ENCODE measurements around the gene DAND5. TPM values are rescaled to one million over a fixed set of nuclear protein-coding genes. Genes with fewer than 3 reads are reported as not detected.

The DAND5 gene
- total RNA-seq, 1 donor from 2014 or later: not detected

DNA sequence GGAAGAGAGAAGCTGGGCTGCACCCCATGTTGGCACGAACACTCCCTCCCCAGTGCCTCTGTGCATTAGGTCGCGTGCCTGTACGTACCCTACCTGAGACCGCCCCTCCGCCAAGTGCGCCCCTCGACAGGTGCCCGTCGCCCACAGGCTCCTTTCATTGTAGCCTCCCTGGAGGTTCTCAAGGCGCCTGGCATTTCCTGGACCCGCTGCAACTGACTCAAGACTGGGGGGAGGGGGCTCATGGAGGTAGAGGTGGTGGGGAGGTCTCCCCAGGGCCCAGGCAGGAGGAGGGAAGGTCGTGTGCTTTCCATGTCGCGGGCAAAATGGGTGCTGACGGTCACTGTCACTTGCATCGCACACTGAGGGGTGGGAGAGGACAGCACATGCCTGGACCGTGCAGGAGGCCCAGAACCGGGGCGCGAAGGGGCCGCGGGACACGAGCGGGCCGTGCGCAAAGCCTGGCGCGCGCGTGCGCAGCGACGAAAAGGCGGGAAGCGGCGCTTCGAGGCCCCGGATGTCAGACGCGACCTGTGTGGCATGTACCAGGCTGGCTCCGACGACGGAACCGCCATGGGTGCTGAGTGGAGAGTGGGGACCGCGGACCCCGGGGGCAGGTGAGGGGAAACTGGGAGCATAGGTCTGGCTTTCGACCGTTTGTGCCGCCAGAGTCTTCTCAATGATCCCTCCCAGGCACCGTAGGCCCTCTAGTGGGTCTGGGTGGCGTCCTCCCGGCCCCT, 42.4 kb downstream of the DAND5 start:
- Histone ChIP-seq H3K4me3 (ENCODE audit: low read depth, low read length) (no peak overlapping the region), H3K27me3 (ENCODE audit: control insufficient read depth, insufficient read depth, low read length) (peaks cover 2% of the 10 kb centered on the region), H3K36me3 (ENCODE audit: control insufficient read depth, insufficient read depth, low read length) (no peaks in the 10 kb centered on the region)
- TF ChIP-seq, protein P1, sequence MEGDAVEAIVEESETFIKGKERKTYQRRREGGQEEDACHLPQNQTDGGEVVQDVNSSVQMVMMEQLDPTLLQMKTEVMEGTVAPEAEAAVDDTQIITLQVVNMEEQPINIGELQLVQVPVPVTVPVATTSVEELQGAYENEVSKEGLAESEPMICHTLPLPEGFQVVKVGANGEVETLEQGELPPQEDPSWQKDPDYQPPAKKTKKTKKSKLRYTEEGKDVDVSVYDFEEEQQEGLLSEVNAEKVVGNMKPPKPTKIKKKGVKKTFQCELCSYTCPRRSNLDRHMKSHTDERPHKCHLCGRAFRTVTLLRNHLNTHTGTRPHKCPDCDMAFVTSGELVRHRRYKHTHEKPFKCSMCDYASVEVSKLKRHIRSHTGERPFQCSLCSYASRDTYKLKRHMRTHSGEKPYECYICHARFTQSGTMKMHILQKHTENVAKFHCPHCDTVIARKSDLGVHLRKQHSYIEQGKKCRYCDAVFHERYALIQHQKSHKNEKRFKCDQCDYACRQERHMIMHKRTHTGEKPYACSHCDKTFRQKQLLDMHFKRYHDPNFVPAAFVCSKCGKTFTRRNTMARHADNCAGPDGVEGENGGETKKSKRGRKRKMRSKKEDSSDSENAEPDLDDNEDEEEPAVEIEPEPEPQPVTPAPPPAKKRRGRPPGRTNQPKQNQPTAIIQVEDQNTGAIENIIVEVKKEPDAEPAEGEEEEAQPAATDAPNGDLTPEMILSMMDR (IDR thresholded peaks at IDR 0.05; ENCODE audit: insufficient read depth, low read length, severe bottlenecking): no peak
- no peak for FAIRE-seq
- DNase-seq (ENCODE audit: low read depth): no peak

DNA sequence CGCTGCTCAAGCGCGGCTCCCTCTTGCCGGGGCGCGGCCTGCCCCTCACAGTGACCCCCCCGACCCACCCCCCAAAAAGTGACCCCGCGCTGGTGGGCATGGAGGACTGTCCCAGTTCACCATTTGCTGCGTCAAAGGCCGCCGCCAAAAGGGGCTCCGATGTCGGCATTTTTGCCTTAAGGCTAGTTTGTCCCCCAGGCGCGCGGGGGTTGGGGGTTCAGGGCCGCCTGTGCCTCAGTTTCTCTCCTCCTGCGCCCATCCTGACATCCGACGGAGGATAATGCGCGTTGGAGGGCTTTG, 43.0 kb downstream of the DAND5 start:
- H3K36me3 ChIP-seq (ENCODE audit: control insufficient read depth, insufficient read depth, low read length): no peaks in the 10 kb centered on the region
- H3K4me3 ChIP-seq (ENCODE audit: low read depth, low read length): no peak overlapping the region
- DNase-seq (ENCODE audit: low read depth): no peak
- FAIRE-seq: no peak
- TF ChIP-seq, protein P1 (IDR thresholded peaks at IDR 0.05; ENCODE audit: insufficient read depth, low read length, severe bottlenecking): no peak
- H3K27me3 ChIP-seq (ENCODE audit: control insufficient read depth, insufficient read depth, low read length): peaks cover 2% of the 10 kb centered on the region

DNA sequence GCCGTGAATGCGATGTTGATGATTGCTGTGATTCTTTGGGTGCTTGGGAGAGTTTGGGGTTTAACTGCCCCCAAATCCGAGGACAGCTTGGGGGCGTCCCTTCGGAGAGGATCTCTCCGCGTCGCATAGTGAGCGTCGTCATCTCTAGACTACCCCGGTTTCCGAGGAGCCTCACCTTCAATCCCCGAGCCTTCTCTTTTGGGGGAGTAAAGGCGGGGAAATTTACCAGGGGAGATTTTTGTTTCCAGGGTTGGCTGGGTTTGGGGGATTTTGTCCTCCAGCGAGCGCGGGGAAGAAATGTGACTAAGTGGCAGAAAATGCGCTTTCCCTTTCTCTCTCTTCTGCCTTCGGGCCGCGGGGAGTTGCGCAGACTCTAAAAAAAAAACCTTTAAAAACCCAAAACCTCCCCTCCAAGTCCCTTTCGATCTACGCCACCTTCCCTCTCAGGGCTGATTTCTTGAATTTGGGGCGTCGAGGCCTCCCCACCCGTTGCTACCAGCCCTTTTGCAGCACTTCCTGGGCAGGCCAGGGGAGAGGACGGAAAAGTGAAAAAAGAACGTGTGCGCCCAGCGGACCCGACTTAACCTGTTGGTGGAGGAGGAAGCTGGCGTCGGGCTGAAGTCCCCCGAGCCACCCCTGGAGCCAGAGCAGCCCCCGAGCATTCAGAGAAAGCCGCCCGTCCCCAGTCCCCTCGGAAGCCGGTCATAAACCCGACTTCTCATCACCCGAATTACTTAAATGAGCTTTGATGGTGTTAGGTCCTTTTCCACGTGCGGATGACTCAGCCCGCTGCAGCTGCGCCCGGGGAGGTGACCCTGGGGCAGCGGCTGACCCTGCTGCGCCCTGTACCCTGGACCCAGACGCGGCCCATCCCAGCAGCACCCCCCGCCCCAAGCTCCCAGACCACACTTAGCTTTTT, 43.6 kb downstream of the DAND5 start:
- DNase-seq (ENCODE audit: low read depth) (no peak), FAIRE-seq (no peak)
- Histone ChIP-seq H3K27me3 (ENCODE audit: control insufficient read depth, insufficient read depth, low read length) (peaks cover 2% of the 10 kb centered on the region), H3K4me3 (ENCODE audit: low read depth, low read length) (no peak overlapping the region), H3K36me3 (ENCODE audit: control insufficient read depth, insufficient read depth, low read length) (no peaks in the 10 kb centered on the region)
- TF ChIP-seq, protein P1 (IDR thresholded peaks at IDR 0.05; ENCODE audit: insufficient read depth, low read length, severe bottlenecking): no peak

DNA sequence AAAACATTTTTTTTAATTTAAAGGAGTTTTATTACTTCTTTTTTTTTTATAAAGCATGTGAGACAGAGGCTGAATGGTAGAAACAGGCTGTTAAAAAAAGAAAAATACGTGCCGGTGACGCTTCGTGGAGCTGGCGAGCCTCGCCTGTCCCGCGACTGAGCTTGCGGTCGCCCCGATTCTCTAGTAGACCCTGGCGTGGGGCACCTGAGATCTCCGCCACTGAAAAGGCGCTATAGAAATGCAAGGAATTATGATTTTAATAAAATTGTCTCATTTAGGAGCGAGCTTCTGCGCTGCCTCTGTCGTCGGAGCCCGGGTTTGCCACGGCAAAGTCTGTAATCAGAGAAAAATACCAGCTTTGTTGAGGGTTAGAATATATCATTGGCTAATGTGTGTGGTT, 44.3 kb downstream of the DAND5 start:
- no peak for FAIRE-seq
- Histone ChIP-seq H3K4me3 (ENCODE audit: low read depth, low read length) (no peak overlapping the region), H3K36me3 (ENCODE audit: control insufficient read depth, insufficient read depth, low read length) (no peaks in the 10 kb centered on the region), H3K27me3 (ENCODE audit: control insufficient read depth, insufficient read depth, low read length) (peaks cover 2% of the 10 kb centered on the region)
- TF ChIP-seq, protein P1 (IDR thresholded peaks at IDR 0.05; ENCODE audit: insufficient read depth, low read length, severe bottlenecking): no peak
- no peak for DNase-seq (ENCODE audit: low read depth)

DNA sequence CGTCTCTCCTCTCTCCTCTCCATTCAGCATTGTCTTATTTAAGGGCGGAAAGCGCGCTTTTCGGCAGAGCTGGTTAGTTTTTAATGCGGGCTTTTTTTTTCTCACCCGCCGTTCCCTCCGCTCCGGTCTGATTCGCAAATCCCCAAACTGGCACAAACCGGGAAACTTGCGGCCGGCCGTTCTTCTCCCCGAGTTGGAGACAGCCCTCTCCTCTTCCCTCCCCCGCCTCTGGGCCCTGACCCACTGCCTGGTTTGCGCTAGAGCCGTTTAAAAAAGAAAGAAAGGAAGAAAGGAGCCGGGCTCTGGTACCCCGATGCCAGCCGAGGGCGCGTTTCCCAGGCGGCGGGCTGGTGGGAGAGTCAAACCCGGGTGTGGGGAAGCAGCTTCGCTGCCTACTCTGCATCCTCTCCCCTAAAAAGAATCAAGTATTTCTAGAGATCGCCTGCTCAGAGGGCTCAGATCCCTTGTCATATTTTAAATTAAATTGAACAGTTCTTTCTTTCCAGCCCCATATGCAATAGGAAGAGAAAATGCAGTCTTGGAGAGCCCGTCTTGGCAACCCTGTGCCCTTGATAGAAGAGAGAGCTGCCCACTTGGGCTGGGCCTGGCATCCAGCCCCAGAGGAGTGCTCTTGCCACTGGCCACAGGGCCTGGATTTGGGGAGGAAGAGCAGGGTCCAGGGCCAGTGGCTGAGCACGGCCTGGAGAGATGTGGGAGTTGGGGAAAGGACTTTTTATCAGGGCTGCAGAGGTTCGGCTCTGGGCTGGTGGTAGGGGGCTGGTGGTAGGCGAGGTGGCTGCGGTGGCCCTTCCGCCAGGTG, 44.9 kb downstream of the DAND5 start:
- Histone ChIP-seq H3K36me3 (ENCODE audit: control insufficient read depth, insufficient read depth, low read length) (no peaks in the 10 kb centered on the region), H3K4me3 (ENCODE audit: low read depth, low read length) (no peak overlapping the region), H3K27me3 (ENCODE audit: control insufficient read depth, insufficient read depth, low read length) (peaks cover 2% of the 10 kb centered on the region)
- DNase-seq (ENCODE audit: low read depth) (no peak), FAIRE-seq (no peak)
- TF ChIP-seq, protein P1 (IDR thresholded peaks at IDR 0.05; ENCODE audit: insufficient read depth, low read length, severe bottlenecking): no peak

Data from bronchial epithelial cell (primary cell).